NCI-H2029 treated with DMSO at 0.1 percent for 48 hours (cell line): ENCODE data around the gene GPR156.
"Not testable (repeated sequence)": the region's sequence is repeated elsewhere in the genome, so short reads cannot be mapped to it uniquely, and the experiment has no call there.

Experiments used
- DNase-seq: peaks from one replicate; lab custom pipeline; 2025; lab: John Stamatoyannopoulos, UW

GPR156 gene

DNA sequence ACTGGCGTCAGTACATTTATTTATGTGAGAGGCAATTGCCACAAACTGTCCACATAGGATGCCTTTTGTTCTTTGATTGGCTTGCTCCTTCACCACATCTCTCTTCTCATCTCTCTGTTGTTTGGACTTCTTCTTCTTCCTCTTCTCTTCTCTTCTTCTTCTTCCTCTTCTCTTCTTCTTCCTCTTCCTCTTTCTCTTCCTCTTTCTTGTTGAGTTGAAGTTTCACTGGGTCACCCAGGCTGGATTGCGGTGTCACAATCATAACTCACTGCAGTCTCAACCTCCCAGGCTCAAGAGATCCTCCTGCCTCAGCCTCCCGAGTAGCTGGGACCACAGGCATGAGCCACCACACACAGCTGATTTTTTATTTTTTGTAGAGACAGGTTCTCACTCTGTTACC is 123.1 kb downstream of the GPR156 start:
- no peak for DNase-seq

DNA sequence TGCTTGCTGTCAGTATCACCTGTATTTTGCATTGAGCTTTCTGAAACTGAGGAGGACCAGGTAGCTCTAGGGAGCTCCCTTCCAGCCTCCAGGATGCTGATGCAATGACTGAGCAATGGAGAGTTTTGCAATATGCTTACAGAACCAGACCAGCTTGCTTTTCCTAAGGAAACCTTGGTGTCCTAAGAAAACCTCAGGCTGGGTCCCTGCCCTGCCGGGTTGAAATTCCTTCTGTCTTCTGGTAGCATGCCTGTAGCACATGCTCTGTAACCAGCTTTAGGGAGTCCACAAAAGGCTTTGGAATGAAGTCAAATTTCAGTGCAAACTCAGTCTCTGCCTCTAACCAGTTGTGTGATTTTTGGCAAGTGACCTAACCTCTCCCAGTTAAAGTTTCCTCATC is 125.0 kb downstream of the GPR156 start:
- DNase-seq, result peak; percentile 32

DNA sequence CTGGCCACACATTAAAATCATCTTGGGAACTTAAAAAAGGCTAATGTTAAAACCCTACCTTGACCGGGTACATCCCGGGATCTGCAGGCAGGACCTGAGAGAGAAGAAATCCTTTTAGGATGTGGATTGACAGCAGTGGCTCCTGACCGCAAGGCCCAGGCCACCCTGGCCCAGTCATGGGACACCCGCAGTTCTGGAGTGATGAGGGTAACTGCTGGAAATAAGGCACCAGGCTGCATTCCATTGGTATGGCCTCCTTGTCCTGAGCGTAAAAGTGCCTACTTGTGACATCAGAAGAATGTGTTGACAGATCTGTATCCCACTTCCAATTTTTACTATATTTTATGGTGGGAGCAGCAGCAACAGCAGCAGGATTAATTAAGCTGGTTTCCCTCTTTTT is 127.3 kb downstream of the GPR156 start:
- no peak for DNase-seq

- no peak for DNase-seq
These were observed 127.9 kb downstream of the GPR156 start for GRCh38 chr3:120157113-120157512.

GRCh38 chr3:120156699-120157098 is 128.3 kb downstream of the GPR156 start:
- DNase-seq, result no peak

DNA sequence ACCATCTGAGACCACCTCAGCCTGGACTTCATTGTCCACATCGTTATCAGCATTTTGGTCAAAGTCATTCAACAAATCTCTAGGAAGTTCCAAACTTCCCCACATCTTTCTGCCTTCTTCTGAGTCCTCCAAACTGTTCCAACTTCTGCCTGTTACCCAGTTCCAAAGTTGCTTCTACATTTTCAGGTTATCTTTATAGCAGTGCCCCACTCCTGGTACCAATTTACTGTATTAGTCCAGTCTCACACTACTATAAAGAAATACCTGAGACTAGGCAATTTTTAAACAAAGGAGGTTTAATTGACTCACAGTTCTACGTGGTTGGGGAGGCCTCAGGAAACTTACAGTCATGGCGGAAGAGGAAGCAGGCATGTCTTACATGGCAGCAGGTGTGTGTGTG is 129.3 kb downstream of the GPR156 start:
- not testable (repeated sequence) for DNase-seq

DNA sequence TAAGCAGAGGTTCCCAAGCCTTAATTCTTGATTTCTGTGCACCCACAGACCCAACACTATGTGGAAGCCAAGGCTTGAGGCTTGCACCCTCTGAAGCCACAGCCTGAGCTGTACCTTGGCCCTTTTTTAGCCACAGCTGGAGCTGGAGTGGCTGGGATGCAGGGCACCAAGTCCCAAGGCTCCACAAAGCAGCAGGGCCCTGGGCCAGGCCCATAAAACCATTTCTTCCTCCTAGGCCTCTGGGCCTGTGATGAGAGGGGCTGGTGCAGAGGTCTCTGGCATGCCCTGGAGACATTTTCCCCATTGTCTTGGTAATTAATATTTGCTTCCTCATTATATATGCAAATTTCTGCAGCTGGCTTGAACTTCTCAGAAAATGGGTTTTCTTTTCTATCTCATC is 129.9 kb downstream of the GPR156 start:
- DNase-seq, result no peak

DNA sequence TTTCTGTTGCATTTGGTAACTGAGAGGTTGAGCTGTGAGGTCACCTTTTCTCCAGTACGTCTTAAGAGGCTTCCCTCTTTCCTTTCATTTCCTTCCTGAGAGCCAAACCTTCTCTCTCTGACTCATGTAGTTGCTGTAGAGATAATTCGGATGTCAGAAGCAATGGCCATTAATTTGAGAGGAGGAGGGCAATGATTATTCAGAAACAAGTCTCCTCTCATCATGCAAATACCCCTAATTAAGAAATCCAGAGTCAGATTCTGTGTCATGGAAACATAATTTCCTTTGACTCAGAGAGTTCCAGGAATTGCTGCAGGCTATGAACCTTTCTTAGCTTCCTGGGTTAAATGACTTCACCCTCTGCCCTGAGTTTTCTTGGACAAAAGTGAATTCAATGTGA is 131.7 kb downstream of the GPR156 start:
- no peak for DNase-seq

GRCh38 chr3:120151791-120152190 is 133.2 kb downstream of the GPR156 start:
- no peak for DNase-seq

DNA sequence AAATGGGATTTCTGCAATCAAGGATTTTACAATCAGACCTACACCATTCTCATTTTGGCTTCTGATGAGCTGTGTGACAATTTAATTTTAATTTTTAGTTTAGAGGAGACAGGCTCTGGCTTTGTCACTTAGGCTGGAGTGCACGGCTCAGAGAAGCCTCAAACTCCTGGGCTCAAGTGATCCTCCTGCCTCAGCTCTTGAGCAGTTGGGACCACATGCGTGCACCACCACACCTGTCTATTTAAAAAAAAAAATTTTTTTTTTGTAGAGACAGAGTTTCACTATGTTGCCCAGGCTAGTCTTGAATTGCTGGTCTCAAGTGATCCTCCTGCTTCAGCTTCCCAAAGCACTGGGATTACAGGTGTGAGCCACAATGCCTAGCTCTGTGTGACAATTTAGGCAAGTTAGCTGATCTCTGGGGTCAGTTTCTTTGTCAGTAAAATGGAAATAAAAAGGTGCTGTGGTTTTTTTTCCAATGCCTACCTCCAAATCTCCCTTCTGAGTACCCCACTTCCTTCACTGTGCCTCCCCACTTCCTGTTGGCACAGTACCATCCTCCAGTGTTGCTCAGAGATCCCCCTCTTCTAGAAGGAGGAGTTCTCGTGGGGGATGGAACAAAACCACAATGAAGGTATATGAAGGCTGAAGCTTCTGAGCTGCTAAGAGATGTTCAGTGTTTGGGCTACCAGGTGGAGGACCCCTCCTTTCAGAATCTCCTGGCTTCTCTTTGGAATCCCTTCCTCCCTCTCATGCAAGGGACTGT is 136.7 kb downstream of the GPR156 start:
- no peak for DNase-seq

GRCh38 chr3:120147072-120147871 is 137.8 kb downstream of the GPR156 start:
- peak; percentile 90 for DNase-seq

DNA sequence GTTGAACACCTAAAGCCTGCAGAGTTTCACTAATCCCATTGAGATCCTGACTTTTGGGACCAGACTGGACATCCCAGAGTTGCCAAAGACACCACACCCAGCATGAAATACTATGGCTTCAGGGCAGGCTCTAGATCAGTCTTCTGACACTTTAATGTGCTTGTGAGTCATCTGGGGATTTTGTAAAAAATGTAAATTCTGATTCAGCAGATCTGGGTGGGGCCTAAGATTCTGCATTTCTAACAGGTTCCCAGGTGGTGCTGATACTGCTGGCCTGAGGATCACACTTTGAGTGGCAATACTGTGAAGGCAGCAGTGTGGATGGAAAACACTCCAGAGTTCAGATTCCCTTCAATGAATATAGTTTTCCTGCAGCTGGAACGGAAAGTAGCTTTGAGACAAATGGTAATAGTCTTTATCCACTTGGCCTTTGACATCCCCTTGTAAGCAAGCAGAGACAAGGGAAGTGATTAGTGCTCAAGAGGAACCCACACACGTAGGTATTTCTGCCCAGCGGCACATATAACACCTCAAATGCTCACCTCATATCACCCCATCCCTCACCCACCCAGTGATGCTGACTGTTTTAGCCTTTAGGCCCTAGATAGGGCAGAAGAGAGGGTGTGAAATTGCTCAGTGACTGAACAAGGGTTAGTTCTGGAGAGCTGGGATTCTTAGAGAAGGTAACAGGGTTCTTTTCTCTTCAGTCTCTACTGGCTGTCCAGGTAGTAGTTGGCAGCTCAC is 139.3 kb downstream of the GPR156 start:
- no peak for DNase-seq

- DNase-seq, result no peak
These were observed 140.8 kb downstream of the GPR156 start for GRCh38 chr3:120144267-120144666.

DNA sequence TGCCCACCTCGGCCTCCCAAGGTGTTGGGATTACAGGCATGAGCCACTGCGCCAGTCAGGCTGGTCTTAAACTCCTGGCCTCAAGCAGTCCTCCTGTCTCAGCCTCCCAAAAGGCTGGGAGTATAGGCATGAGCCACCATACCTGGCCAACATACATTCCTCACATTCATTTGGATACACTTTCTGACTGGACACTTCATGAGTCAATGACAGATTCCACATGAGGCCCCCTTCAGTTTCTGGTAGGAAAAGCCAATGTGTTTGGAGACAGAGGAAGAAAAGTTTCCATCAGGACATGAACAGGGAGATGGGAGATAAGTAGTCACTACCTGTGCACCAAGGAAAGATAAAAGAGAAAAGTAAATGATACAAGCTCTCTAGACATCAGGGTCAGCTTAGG is 141.3 kb downstream of the GPR156 start:
- no peak for DNase-seq

DNA sequence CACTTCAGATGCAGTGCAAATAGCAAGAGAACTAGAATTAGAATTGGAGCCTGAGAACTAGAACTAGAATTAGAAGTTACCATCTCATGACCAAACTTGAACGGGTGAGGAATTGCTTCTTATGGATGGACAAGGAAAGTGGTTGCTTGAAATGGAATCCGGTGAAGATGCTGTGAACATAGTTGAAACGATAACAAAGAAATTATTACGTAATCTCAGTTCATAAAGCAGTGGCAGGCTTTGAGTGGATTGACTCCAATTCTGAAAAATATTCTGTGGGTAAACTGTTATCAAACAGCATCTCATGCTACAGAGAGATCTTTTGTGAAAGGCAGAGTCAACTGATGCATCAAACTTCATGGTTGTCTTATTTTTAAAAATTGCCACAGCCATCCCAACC is 142.8 kb downstream of the GPR156 start:
- DNase-seq, result no peak

DNA sequence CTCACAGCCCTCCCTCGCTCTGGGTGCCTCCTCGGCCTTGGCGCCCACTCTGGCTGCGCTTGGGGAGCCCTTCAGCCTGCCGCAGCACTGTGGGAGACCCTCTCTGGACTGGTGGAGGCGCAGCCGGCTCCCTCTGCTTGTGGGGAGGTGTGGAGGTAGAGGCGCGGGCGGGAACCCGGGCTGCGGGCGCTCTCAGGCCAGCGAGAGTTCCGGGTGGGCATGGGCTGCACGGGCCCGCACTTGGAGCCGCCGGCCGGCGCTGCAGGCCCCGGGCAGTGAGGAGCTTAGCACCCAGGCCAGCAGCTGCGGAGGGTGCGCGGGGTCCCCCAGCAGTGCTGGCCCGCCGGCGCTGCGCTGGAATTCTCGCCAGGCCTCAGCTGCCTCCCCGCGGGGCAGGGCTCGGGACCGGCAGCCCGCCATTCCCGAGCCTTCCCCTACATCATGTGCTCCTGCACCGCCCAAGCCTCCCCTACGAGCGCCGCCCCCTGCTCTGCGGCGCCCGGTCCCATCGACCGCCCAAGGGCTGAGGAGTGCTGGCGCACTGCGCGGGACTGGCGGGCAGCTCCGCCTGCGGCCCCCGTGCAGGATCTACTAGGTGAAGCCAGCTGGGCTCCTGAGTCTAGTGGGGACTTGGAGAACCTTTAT is 144.8 kb downstream of the GPR156 start:
- no peak for DNase-seq

DNA sequence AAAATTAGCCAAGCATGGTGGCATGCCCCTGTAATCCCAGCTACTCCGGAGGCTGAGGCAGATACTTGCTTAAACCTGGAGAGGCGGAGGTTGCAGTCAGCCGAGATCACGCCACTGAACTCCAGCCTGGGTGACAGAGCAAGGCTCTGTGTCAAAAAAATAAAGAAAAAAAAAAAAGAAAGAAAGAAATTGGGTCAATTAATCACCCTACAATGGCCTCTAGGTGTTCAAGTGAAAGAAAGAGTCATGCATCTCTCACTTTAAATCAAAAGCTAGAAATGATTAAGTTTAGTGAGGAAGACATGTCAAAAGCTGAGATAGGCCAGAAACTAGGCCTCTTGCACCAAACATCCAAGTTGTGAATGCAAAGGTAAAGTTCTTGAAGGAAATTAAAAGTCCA is 145.9 kb downstream of the GPR156 start:
- DNase-seq, result no peak

DNA sequence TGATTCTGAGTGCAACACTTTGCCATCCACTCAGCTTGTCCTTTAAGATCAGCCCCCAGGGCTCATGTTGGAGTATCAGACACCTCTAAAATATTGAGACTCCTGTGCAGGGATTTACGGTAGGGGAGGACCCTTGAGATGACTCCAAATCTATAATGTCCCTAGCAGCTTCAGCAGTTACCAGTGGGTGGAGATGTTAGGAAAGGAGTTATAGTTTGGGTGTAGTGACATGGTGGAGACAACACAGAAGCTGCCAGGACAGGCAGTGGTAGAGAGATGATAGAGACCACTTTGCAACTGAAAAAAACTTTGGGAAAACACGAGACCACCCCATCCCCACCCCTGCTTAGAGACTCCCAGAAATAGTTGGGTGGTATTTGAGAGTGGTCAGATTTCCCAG is 147.5 kb downstream of the GPR156 start:
- DNase-seq, result no peak

- no peak for DNase-seq
These were observed 154.4 kb downstream of the GPR156 start for GRCh38 chr3:120130656-120131055.

GRCh38 chr3:120129718-120130513 is 155.1 kb downstream of the GPR156 start:
- no peak for DNase-seq

- no peak for DNase-seq
These were observed 156.0 kb downstream of the GPR156 start for GRCh38 chr3:120129051-120129450.
